ENCODE measurements around the gene DPPA4.

DPPA4 gene

GRCh38 chr3:109325109-109325508 lies 12.2 kb downstream of the DPPA4 start:
- TF ChIP-seq POLR2A (IDR thresholded peaks at IDR 0.05; ENCODE audit: low read length) (no peak), GATA1 (IDR thresholded peaks at IDR 0.05; ENCODE audit: low read depth, low read length) (no peak)
- no peak for DNase-seq

GRCh38 chr3:109316162-109316730 lies 21.1 kb downstream of the DPPA4 start, which contains the start of gene DPPA2:
Gene DPPA2, minus strand, starts transcription at chr3:109316517. Its CDS starts 1,975 bp downstream, at chr3:109314542.
- TF ChIP-seq POLR2A (IDR thresholded peaks at IDR 0.05; ENCODE audit: low read length) (no peak), GATA1 (IDR thresholded peaks at IDR 0.05; ENCODE audit: low read depth, low read length) (no peak)
- DNase-seq = no peak

GRCh38 chr3:109313061-109313460 lies 24.3 kb downstream of the DPPA4 start:
- no peak for TF ChIP-seq GATA1 (IDR thresholded peaks at IDR 0.05; ENCODE audit: low read depth, low read length)
- TF ChIP-seq POLR2A (IDR thresholded peaks at IDR 0.05; ENCODE audit: low read length) = no peak
- DNase-seq = no peak

GRCh38 chr3:109297496-109297895 lies 39.9 kb downstream of the DPPA4 start:
- no peak for DNase-seq
- TF ChIP-seq GATA1 (IDR thresholded peaks at IDR 0.05; ENCODE audit: low read depth, low read length) (no peak), POLR2A (IDR thresholded peaks at IDR 0.05; ENCODE audit: low read length) (no peak)

GRCh38 chr3:109284071-109284470 lies 53.3 kb downstream of the DPPA4 start:
- no peak for DNase-seq
- no peak for TF ChIP-seq POLR2A (IDR thresholded peaks at IDR 0.05; ENCODE audit: low read length)
- TF ChIP-seq GATA1 (IDR thresholded peaks at IDR 0.05; ENCODE audit: low read depth, low read length) = no peak

GRCh38 chr3:109278546-109278945 lies 58.8 kb downstream of the DPPA4 start:
- no peak for DNase-seq
- TF ChIP-seq POLR2A (IDR thresholded peaks at IDR 0.05; ENCODE audit: low read length) (no peak), GATA1 (IDR thresholded peaks at IDR 0.05; ENCODE audit: low read depth, low read length) (no peak)

GRCh38 chr3:109278141-109278540 lies 59.2 kb downstream of the DPPA4 start:
- DNase-seq = no peak
- TF ChIP-seq POLR2A (IDR thresholded peaks at IDR 0.05; ENCODE audit: low read length) = no peak

All from erythroblast (primary cell).